Activated CD8-positive, alpha-beta T cell treated with anti-CD3 and anti-CD28 coated beads for 36 hours (primary cell): Measurements from ENCODE around the gene SHE. TPM values are rescaled to one million over a fixed set of nuclear protein-coding genes. Genes with fewer than 3 reads are reported as not detected.

Experiments
- ATAC-seq: fragments of 200-7000 bp; cut with Tn5 transposase; one replicate; pipeline ENCODE4 v1.10.0; 2021; ENCODE audit warnings: mild to moderate bottlenecking, moderate library complexity
- CTCF ChIA-PET: fragments of 350-600 bp; sonication (Branson Sonifier 250); formaldehyde crosslinking; loops from one replicate; lab custom pipeline; 2021; ENCODE audit warnings: antibody characterized with exemption; lab: Charles Lee
- POLR2A ChIA-PET: fragments of 350-600 bp; sonication (Branson Sonifier 250); formaldehyde crosslinking; loops from one replicate; lab custom pipeline; 2021; ENCODE audit warnings: antibody characterized with exemption; lab: Charles Lee
- DNase-seq: peaks from one replicate; pipeline ENCODE4 v3.0.0-alpha.2; 2020
- H3K27ac Mint-ChIP-seq: one replicate; pipeline ENCODE4 v1.8.0; 2021; ENCODE audit warnings: mild to moderate bottlenecking, mixed read lengths
- H3K27me3 Mint-ChIP-seq: one replicate; pipeline ENCODE4 v1.8.0; 2021; ENCODE audit warnings: mixed read lengths
- H3K36me3 Mint-ChIP-seq: one replicate; pipeline ENCODE4 v1.8.0; 2021; ENCODE audit warnings: low read depth, mixed read lengths
- H3K4me1 Mint-ChIP-seq: one replicate; pipeline ENCODE4 v1.8.0; 2021; ENCODE audit warnings: low read depth, mixed read lengths
- H3K4me3 Mint-ChIP-seq: one replicate; pipeline ENCODE4 v1.8.0; 2021; ENCODE audit warnings: mild to moderate bottlenecking, moderate library complexity, mixed read lengths
- H3K9me3 Mint-ChIP-seq: one replicate; pipeline ENCODE4 v1.8.0; 2021; ENCODE audit warnings: mixed read lengths
- CTCF ChIP-seq: fragments of 200-600 bp; IDR thresholded peaks from one replicate; pipeline ENCODE4 v1.8.0; 2022; ENCODE audit warnings: antibody characterized with exemption, mild to moderate bottlenecking
- intact Hi-C: fragments of 100-400 bp; cut with micrococcal nuclease; formaldehyde crosslinking; loops from one replicate; pipeline ENCODE4 v1.10.0; 2022
- total RNA-seq, 2 experiments: library from RNA; stranded (reverse); gene quantifications; one replicate each; pipeline ENCODE4 v1.2.3, GENCODE V29; 2021

Gene SHE
- total RNA-seq, 2 experiments from 2014 or later, result not detected

GRCh38 chr1:154496383-154496782 is 5.8 kb downstream of the SHE start:
- Mint-ChIP-seq H3K9me3 (no peaks in the 10 kb centered on the region), H3K36me3 (no peaks in the 10 kb centered on the region), H3K27ac (no peak overlapping the region), H3K27me3 (peaks cover 27% of the 10 kb centered on the region), H3K4me3 (no peak overlapping the region), H3K4me1 (peaks cover 42% of the 10 kb centered on the region)
- intact Hi-C loops, result no loop called here
- CTCF ChIA-PET, result interaction anchor here (0.7 to 3.3 kb wide), 4 partner anchors 15 to 64 kb away, joined by 3 to 8 read pairs (median 4); no protein-coding TSS in a partner anchor
- DNase-seq (no peak), ATAC-seq (no peak)
- TF ChIP-seq CTCF, result no peak
- POLR2A ChIA-PET, result interaction anchor here (0.6 to 0.9 kb wide), 3 partner anchors 49 to 127 kb away, joined by 3 to 4 read pairs (median 4); no protein-coding TSS in a partner anchor

- TF ChIP-seq CTCF, result no peak
- Mint-ChIP-seq H3K36me3 (no peaks in the 10 kb centered on the region), H3K27me3 (peaks cover 21% of the 10 kb centered on the region), H3K4me1 (peaks cover 42% of the 10 kb centered on the region), H3K27ac (no peak overlapping the region), H3K4me3 (no peak overlapping the region), H3K9me3 (no peaks in the 10 kb centered on the region)
- CTCF ChIA-PET, result interaction anchor here (0.9 to 3.3 kb wide), 5 partner anchors 15 to 161 kb away, joined by 4 to 8 read pairs (median 5); no protein-coding TSS in a partner anchor
- DNase-seq, result no peak
- intact Hi-C loops, result no loop called here
- ATAC-seq, result no peak
- POLR2A ChIA-PET, result interaction anchor here (0.6 kb wide), 1 partner anchor 126 kb away, joined by 4 read pairs; no protein-coding TSS in a partner anchor
These were observed 6.5 kb downstream of the SHE start for GRCh38 chr1:154495496-154496273.

- ChIA-PET POLR2A (no interaction called here), CTCF (interaction anchor here (1.2 to 2.2 kb wide), 3 partner anchors 9 to 53 kb away, joined by 3 to 17 read pairs (median 14); no protein-coding TSS in a partner anchor)
- Mint-ChIP-seq H3K36me3 (no peaks in the 10 kb centered on the region), H3K27ac (no peak overlapping the region), H3K27me3 (peaks cover 5% of the 10 kb centered on the region), H3K4me3 (no peak overlapping the region), H3K4me1 (peaks cover 39% of the 10 kb centered on the region), H3K9me3 (no peaks in the 10 kb centered on the region)
- intact Hi-C loops, result no loop called here
- peak; percentile 27 for ATAC-seq
- TF ChIP-seq CTCF, result no peak
- DNase-seq, result peak; percentile 20
These were observed 8.9 kb downstream of the SHE start for GRCh38 chr1:154493276-154493675.

- TF ChIP-seq CTCF, result no peak
- intact Hi-C loops, result no loop called here
- Mint-ChIP-seq H3K27me3 (peaks cover 5% of the 10 kb centered on the region), H3K27ac (no peak overlapping the region), H3K4me3 (no peak overlapping the region), H3K4me1 (peaks cover 38% of the 10 kb centered on the region), H3K36me3 (no peaks in the 10 kb centered on the region), H3K9me3 (no peaks in the 10 kb centered on the region)
- ChIA-PET POLR2A (interaction anchor here (0.6 kb wide), 1 partner anchor 228 kb away, joined by 3 read pairs; no protein-coding TSS in a partner anchor), CTCF (interaction anchor here (0.8 to 2.2 kb wide), 3 partner anchors 12 to 118 kb away, joined by 3 to 17 read pairs (median 14); no protein-coding TSS in a partner anchor)
- DNase-seq (peak; percentile 18), ATAC-seq (peak; percentile 20)
These were observed 10.1 kb downstream of the SHE start for GRCh38 chr1:154492115-154492514.
